Measurements from ENCODE around the gene FNDC3B.
A peak's percentile ranks its signal among the peaks of the same experiment; 100 is the strongest.

FNDC3B gene

GRCh38 chr3:172437713-172438112, 398.3 kb downstream of the FNDC3B start:
- H3K27ac Mint-ChIP-seq: no peak overlapping the region
- peaks cover 2% of the 10 kb centered on the region for H3K9me3 Mint-ChIP-seq (ENCODE audit: low read depth)
- H3K27me3 Mint-ChIP-seq: peaks cover 7% of the 10 kb centered on the region
- peaks cover 2% of the 10 kb centered on the region for H3K36me3 Mint-ChIP-seq
- no peaks in the 10 kb centered on the region for H3K4me1 Mint-ChIP-seq (ENCODE audit: low read depth)
- no peak overlapping the region for H3K4me3 Mint-ChIP-seq

GRCh38 chr3:172438186-172438585, 398.8 kb downstream of the FNDC3B start:
- no peaks in the 10 kb centered on the region for H3K4me1 Mint-ChIP-seq (ENCODE audit: low read depth)
- no peak overlapping the region for H3K4me3 Mint-ChIP-seq
- H3K9me3 Mint-ChIP-seq (ENCODE audit: low read depth): peaks cover 2% of the 10 kb centered on the region
- no peak overlapping the region for H3K27ac Mint-ChIP-seq
- H3K27me3 Mint-ChIP-seq: peaks cover 7% of the 10 kb centered on the region
- H3K36me3 Mint-ChIP-seq: peaks cover 2% of the 10 kb centered on the region

- Mint-ChIP-seq H3K27ac (no peak overlapping the region), H3K27me3 (peaks cover 16% of the 10 kb centered on the region), H3K36me3 (no peaks in the 10 kb centered on the region), H3K4me3 (no peak overlapping the region), H3K9me3 (ENCODE audit: low read depth) (no peaks in the 10 kb centered on the region), H3K4me1 (ENCODE audit: low read depth) (no peaks in the 10 kb centered on the region)
These were observed 402.2 kb downstream of the FNDC3B start for GRCh38 chr3:172441581-172441980.

- H3K36me3 Mint-ChIP-seq: no peaks in the 10 kb centered on the region
- H3K27ac Mint-ChIP-seq: no peak overlapping the region
- H3K4me1 Mint-ChIP-seq (ENCODE audit: low read depth): peaks cover 7% of the 10 kb centered on the region
- H3K4me3 Mint-ChIP-seq: no peak overlapping the region
- H3K27me3 Mint-ChIP-seq: peaks cover 26% of the 10 kb centered on the region
- H3K9me3 Mint-ChIP-seq (ENCODE audit: low read depth): no peaks in the 10 kb centered on the region
These were observed 403.2 kb downstream of the FNDC3B start for GRCh38 chr3:172442606-172443005.

GRCh38 chr3:172444821-172445220, 405.4 kb downstream of the FNDC3B start:
- H3K27ac Mint-ChIP-seq: no peak overlapping the region
- no peaks in the 10 kb centered on the region for H3K36me3 Mint-ChIP-seq
- H3K4me1 Mint-ChIP-seq (ENCODE audit: low read depth): peaks cover 25% of the 10 kb centered on the region
- no peaks in the 10 kb centered on the region for H3K9me3 Mint-ChIP-seq (ENCODE audit: low read depth)
- no peak overlapping the region for H3K4me3 Mint-ChIP-seq
- H3K27me3 Mint-ChIP-seq: peaks cover 41% of the 10 kb centered on the region

GRCh38 chr3:172446198-172446597, 406.8 kb downstream of the FNDC3B start:
- Mint-ChIP-seq H3K9me3 (ENCODE audit: low read depth) (no peaks in the 10 kb centered on the region), H3K27me3 (peaks cover 41% of the 10 kb centered on the region), H3K36me3 (no peaks in the 10 kb centered on the region), H3K4me3 (no peak overlapping the region), H3K4me1 (ENCODE audit: low read depth) (peaks cover 27% of the 10 kb centered on the region), H3K27ac (no peak overlapping the region)

- H3K36me3 Mint-ChIP-seq: no peaks in the 10 kb centered on the region
- peak within 1 kb of the TSS; percentile 18 for H3K27ac Mint-ChIP-seq
- H3K27me3 Mint-ChIP-seq: peaks cover 45% of the 10 kb centered on the region
- no peaks in the 10 kb centered on the region for H3K9me3 Mint-ChIP-seq (ENCODE audit: low read depth)
- peaks cover 27% of the 10 kb centered on the region for H3K4me1 Mint-ChIP-seq (ENCODE audit: low read depth)
- peak within 1 kb of the TSS; percentile 75 for H3K4me3 Mint-ChIP-seq
These were observed 408.5 kb downstream of the FNDC3B start, which contains the start of gene GHSR for GRCh38 chr3:172447611-172448579. TSS of gene GHSR (minus strand) at chr3:172448456. CDS start at chr3:172448413, 43 bp downstream.

GRCh38 chr3:172448661-172449465, 409.5 kb downstream of the FNDC3B start:
- no peaks in the 10 kb centered on the region for H3K36me3 Mint-ChIP-seq
- no peaks in the 10 kb centered on the region for H3K9me3 Mint-ChIP-seq (ENCODE audit: low read depth)
- H3K4me1 Mint-ChIP-seq (ENCODE audit: low read depth): peaks cover 27% of the 10 kb centered on the region
- H3K27me3 Mint-ChIP-seq: peaks cover 47% of the 10 kb centered on the region
- H3K27ac Mint-ChIP-seq: no peak overlapping the region
- H3K4me3 Mint-ChIP-seq: no peak overlapping the region

- no peak overlapping the region for H3K27ac Mint-ChIP-seq
- peaks cover 27% of the 10 kb centered on the region for H3K4me1 Mint-ChIP-seq (ENCODE audit: low read depth)
- no peak overlapping the region for H3K4me3 Mint-ChIP-seq
- no peaks in the 10 kb centered on the region for H3K9me3 Mint-ChIP-seq (ENCODE audit: low read depth)
- peaks cover 48% of the 10 kb centered on the region for H3K27me3 Mint-ChIP-seq
- H3K36me3 Mint-ChIP-seq: no peaks in the 10 kb centered on the region
These were observed 410.2 kb downstream of the FNDC3B start for GRCh38 chr3:172449466-172450149.
